ENCODE data around the gene MRPS25. TPM values are rescaled to one million over a fixed set of nuclear protein-coding genes. Genes with fewer than 3 reads are reported as not detected.

The MRPS25 gene
- total RNA-seq, 2 experiments from 2014 or later = 59.9 to 60.2 TPM

- Mint-ChIP-seq H3K9me3 (no peaks in the 10 kb centered on the region), H3K27ac (peak overlapping the region; percentile 24), H3K27me3 (no peaks in the 10 kb centered on the region), H3K4me3 (no peak overlapping the region), H3K4me1 (ENCODE audit: low read depth) (peaks cover 10% of the 10 kb centered on the region), H3K36me3 (ENCODE audit: low read depth) (peaks cover 96% of the 10 kb centered on the region)
- H3K36me3 ChIP-seq (ENCODE audit: insufficient read depth, low read length) = peaks cover 93% of the 10 kb centered on the region
- no peak overlapping the region for H3K27ac ChIP-seq (ENCODE audit: low read depth in 1 of 2, low read length in 2 of 2)
- intact Hi-C loops (cut with DNase I, micrococcal nuclease) = no loop called here
- no peak for ATAC-seq (ENCODE audit: poor library complexity)
- ChIA-PET POLR2A (no interaction called here), CTCF (interaction anchor here (0.6 kb wide), 1 partner anchor 27 kb away, joined by 3 read pairs; the partner anchor contains the start of gene MRPS25)
- H3K4me3 ChIP-seq (ENCODE audit: low read length) = no peak overlapping the region
- H3K27me3 ChIP-seq (ENCODE audit: control insufficient read depth in 1 of 2, insufficient read depth in 2 of 2, low read length in 2 of 2) = no peaks in the 10 kb centered on the region
- DNase-seq = no peak
- TF ChIP-seq CTCF (IDR thresholded peaks at IDR 0.05) = no peak
- H3K4me1 ChIP-seq (ENCODE audit: insufficient read depth, low read length) = no peaks in the 10 kb centered on the region
- no peaks in the 10 kb centered on the region for H3K9me3 ChIP-seq (ENCODE audit: control insufficient read depth in 1 of 2, insufficient read depth in 1 of 2, low read length in 2 of 2)
Measured at GRCh38 chr3:15038306-15038705, 26.8 kb downstream of the MRPS25 start.

GRCh38 chr3:15033103-15033502 lies 32.0 kb downstream of the MRPS25 start:
- DNase-seq (no peak), ATAC-seq (ENCODE audit: poor library complexity) (no peak)
- POLR2A ChIA-PET = no interaction called here
- Mint-ChIP-seq H3K9me3 (no peaks in the 10 kb centered on the region), H3K4me3 (no peak overlapping the region), H3K27me3 (no peaks in the 10 kb centered on the region), H3K27ac (no peak overlapping the region), H3K36me3 (ENCODE audit: low read depth) (peaks cover 94% of the 10 kb centered on the region), H3K4me1 (ENCODE audit: low read depth) (no peaks in the 10 kb centered on the region)
- H3K27ac ChIP-seq (ENCODE audit: low read depth in 1 of 2, low read length in 2 of 2) = no peak overlapping the region
- H3K4me3 ChIP-seq (ENCODE audit: low read length) = no peak overlapping the region
- no peaks in the 10 kb centered on the region for H3K27me3 ChIP-seq (ENCODE audit: control insufficient read depth in 1 of 2, insufficient read depth in 2 of 2, low read length in 2 of 2)
- no peaks in the 10 kb centered on the region for H3K4me1 ChIP-seq (ENCODE audit: insufficient read depth, low read length)
- intact Hi-C loops (cut with DNase I, micrococcal nuclease) = no loop called here
- H3K36me3 ChIP-seq (ENCODE audit: insufficient read depth, low read length) = peaks cover 93% of the 10 kb centered on the region
- TF ChIP-seq CTCF (IDR thresholded peaks at IDR 0.05) = no peak
- CTCF ChIA-PET = no interaction called here
- H3K9me3 ChIP-seq (ENCODE audit: control insufficient read depth in 1 of 2, insufficient read depth in 1 of 2, low read length in 2 of 2) = no peaks in the 10 kb centered on the region

DNA sequence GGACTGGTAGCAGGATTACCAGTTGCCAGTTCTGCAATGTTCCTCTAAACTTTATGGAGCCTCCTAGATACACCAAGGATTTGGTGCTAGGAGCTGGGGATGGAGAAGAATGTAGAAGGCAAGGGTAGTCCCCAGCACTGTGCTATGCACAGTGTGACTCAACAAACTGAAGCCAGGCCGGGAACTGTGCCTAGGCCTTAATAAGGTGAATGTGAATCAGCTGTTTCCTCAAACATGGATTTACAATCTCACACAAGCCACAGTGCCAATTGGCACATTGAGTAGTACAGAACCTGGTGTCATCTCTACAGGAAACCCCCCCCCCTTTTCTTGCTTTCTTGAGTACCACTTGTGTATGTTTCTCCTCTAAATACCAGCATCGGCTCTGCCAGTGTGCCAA lies 32.5 kb downstream of the MRPS25 start:
- ATAC-seq (ENCODE audit: poor library complexity) = no peak
- Mint-ChIP-seq H3K4me3 (no peak overlapping the region), H3K9me3 (no peaks in the 10 kb centered on the region), H3K4me1 (ENCODE audit: low read depth) (no peaks in the 10 kb centered on the region), H3K36me3 (ENCODE audit: low read depth) (peaks cover 94% of the 10 kb centered on the region), H3K27ac (no peak overlapping the region), H3K27me3 (no peaks in the 10 kb centered on the region)
- intact Hi-C loops (cut with DNase I, micrococcal nuclease) = no loop called here
- POLR2A ChIA-PET = no interaction called here
- H3K9me3 ChIP-seq (ENCODE audit: control insufficient read depth in 1 of 2, insufficient read depth in 1 of 2, low read length in 2 of 2) = no peaks in the 10 kb centered on the region
- H3K4me3 ChIP-seq (ENCODE audit: low read length) = no peak overlapping the region
- H3K36me3 ChIP-seq (ENCODE audit: insufficient read depth, low read length) = peaks cover 92% of the 10 kb centered on the region
- no peak for TF ChIP-seq CTCF (IDR thresholded peaks at IDR 0.05)
- no peak for DNase-seq
- H3K4me1 ChIP-seq (ENCODE audit: insufficient read depth, low read length) = no peaks in the 10 kb centered on the region
- no peak overlapping the region for H3K27ac ChIP-seq (ENCODE audit: low read depth in 1 of 2, low read length in 2 of 2)
- CTCF ChIA-PET = no interaction called here
- no peaks in the 10 kb centered on the region for H3K27me3 ChIP-seq (ENCODE audit: control insufficient read depth in 1 of 2, insufficient read depth in 2 of 2, low read length in 2 of 2)
